NCI-H524 (cell line): Measurements from ENCODE around the gene RPRD2.

ENCODE experiments used
- DNase-seq, 2 experiments: peaks; one replicate each; lab custom pipeline; 2025; lab: John Stamatoyannopoulos, UW

RPRD2 gene

DNA sequence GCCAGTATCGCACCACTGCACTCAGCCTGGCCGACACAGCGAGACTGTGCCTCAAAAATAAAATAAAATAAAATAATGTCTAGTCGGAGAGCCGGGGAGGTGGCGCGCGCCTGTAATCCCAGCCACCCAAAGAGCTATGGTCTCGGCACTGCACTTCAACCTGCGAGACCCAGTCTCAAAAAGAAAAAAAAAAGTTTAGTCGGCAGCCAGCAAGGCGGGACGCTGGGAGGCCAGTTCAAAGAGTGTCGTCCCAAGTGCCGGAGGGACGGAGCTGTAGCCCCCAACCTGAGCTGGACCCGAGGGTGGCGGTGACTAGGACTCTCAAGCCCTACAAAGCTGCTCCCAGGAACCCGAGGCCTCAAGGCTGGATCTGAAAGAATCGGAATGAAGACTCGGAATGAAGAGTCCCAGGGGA is 151.0 kb downstream of the RPRD2 start:
- DNase-seq, result no peak

DNA sequence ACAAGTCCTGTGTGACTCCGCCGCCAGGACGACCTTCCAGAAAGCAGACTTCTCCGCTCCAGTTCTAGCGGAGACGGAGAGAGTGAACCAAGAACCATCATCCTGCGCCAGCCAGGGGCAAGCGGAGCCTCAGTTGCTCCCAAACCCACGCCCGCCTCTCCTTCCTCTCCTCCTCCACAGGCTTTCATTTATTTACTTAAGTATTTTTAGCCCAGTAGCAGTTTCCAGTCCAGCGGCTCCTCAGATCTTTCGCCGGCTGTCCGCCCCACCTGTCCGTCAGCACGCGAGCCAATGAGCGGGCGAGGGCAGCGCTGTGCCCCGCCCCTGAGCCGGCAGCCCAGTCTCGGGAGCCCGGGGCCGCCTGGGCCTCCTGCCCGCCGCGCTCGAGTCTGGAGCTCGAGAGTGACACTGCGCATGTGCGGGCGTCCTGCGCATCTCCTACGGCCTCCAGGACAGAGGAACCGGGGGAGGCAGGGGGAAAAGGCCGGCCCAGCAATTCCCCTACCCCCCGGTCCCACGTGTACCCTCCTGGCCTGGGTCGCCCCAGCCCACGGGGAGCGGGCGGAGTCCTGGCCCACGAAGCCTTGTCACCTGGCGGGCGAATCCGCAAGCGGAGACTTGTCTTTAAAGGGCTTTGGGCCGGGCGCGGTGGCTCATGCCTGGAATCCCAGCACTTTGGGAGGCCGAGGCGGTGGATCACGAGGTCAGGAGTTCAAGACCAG is 151.5 kb downstream of the RPRD2 start, which contains the start of gene FALEC:
Gene FALEC, plus strand, starts transcription at position 425 of the 722 bp plus-strand sequence.
- DNase-seq, result peak; percentile 90 to 94

DNA sequence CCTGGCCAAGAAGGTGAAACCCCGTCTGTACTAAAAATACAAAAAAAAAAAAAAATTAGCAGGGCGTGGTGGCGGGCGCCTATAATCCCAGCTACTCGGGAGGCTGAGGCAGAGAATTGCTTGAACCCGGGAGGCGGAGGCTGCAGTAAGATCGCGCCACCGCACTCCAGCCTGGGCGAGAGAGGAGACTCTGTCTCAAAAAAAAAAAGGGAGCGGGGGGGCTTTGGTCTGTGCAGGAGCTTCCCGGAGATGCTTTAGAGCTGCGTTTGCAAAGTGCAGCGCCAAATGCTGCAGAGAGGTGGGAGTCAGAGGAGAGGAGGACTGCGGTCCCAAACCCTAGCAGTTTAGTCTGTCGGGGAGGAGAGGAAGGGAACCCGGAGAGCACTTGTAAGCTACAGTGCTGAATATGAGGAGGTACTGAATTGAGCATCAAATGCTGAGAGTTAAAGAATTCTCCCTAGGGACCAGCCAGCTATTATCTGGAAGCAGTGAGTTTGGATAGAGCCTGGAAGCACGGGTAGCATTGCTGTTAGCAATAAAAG is 152.2 kb downstream of the RPRD2 start:
- peak; percentile 31 to 37 for DNase-seq

DNA sequence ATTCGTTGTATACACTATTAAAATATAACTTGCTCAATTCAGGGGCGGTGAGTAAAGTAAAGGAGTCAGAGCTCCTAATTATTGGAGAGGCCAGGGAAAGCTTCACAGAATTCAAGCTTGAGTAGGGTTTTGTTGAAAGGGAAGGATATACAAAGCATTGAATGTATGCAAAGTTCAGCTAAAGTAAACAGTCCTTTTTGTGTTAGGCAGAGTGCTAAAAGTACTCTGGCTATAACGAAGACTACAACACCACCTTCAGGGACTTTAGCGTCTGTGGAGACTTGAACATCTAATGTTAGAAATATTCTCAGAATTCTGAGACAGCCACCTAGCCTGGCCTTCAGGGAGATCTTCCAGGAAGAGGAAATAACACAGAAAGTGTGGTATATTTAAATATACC is 152.7 kb downstream of the RPRD2 start:
- DNase-seq, result no peak

DNA sequence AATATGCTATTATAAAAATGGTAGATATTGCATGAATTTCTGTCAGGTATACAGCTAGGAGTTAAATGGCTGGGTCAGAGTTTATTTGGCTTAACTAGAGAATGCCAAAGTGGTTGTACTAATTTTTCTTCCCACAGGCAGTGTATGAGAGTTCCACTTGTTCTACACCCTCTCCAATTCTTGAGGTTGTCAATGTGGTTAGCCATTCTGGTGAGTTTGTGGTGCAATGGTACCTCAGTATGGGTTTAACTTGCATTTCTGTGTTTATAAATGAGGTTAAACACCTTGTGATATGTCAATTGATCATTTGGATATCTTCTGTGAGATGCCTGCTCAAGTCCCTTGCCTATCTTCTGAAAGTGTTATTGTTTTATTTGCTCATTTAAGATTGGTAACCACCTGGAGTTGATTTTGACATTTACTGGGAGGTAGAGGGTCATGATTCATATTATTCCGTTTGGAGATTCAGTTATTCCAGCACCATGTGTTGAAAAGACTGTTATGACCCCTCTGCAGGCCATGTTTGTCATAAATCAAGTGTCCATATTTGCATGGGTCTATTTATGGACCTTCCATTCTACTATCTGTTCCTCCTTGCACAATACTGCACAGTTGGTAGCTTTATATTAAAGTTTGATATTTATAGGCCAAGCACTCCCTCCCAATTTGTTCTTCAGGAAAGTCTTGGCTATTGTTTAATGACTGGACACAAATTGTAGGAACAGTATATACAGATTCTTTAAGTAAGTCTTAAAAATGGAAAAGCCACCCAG is 157.4 kb downstream of the RPRD2 start:
- DNase-seq, result no peak

DNA sequence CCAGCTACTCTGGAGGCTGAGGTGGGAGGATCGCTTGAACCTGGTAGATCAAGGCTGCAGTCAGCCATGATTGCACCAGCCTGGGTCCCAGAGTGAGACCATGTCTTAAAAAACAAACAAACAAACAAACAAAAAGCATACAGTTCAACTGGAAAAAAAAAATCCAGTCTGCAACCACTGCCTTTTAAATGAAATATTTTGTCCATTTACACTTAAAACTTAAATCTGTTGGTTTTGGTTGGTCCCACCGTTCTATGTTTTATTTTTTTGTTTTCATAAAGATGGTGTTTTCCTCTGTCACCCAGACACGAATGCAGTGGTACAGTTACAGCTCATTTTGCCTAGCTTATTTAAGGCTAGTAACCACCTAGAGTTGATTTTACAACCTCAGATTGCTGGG is 161.4 kb downstream of the RPRD2 start:
- DNase-seq, result no peak
